GM18526 (cell line): ENCODE measurements around the gene MAPT.

Source experiments
- POLR2A ChIP-seq: IDR thresholded peaks from 3 replicates; pipeline ENCODE4 v1.6.1; 2011; ENCODE audit not compliant: insufficient read length; ENCODE audit errors: extremely low read depth

Gene MAPT

GRCh38 chr17:46025060-46025459 is 130.7 kb downstream of the MAPT start:
- TF ChIP-seq POLR2A = no peak

GRCh38 chr17:46025510-46026165 is 131.3 kb downstream of the MAPT start:
- TF ChIP-seq POLR2A = no peak

- no peak for TF ChIP-seq POLR2A
Measured at GRCh38 chr17:46026166-46027047, 132.1 kb downstream of the MAPT start.

GRCh38 chr17:46027048-46027975 is 133.0 kb downstream of the MAPT start:
- TF ChIP-seq POLR2A = no peak

GRCh38 chr17:46027976-46028325 is 133.6 kb downstream of the MAPT start:
- TF ChIP-seq POLR2A = no peak

- TF ChIP-seq POLR2A = no peak
Measured at GRCh38 chr17:46028374-46028773, 134.0 kb downstream of the MAPT start.

GRCh38 chr17:46028981-46029565 is 134.7 kb downstream of the MAPT start:
- no peak for TF ChIP-seq POLR2A

GRCh38 chr17:46029627-46030026 is 135.3 kb downstream of the MAPT start:
- TF ChIP-seq POLR2A = no peak

GRCh38 chr17:46030752-46031151 is 136.4 kb downstream of the MAPT start:
- no peak for TF ChIP-seq POLR2A

GRCh38 chr17:46031440-46031839 is 137.1 kb downstream of the MAPT start:
- no peak for TF ChIP-seq POLR2A

- no peak for TF ChIP-seq POLR2A
Measured at GRCh38 chr17:46031920-46032319, 137.6 kb downstream of the MAPT start.

- TF ChIP-seq POLR2A = no peak
Measured at GRCh38 chr17:46032909-46033308, 138.6 kb downstream of the MAPT start.

- TF ChIP-seq POLR2A = no peak
Measured at GRCh38 chr17:46033392-46033791, 139.0 kb downstream of the MAPT start.

- TF ChIP-seq POLR2A = no peak
Measured at GRCh38 chr17:46035112-46035818, 140.9 kb downstream of the MAPT start.
